Naive B cell (primary cell): ENCODE data around the gene MYDGF. TPM values are rescaled to one million over a fixed set of nuclear protein-coding genes. Genes with fewer than 3 reads are reported as not detected.

Source experiments
- ATAC-seq, 2 donors: fragments of 150-1000 bp; cut with Tn5 transposase; 2 replicates each; pipeline ENCODE4 v1.10.0; 2021; ENCODE audit warnings: low read depth in 2 of 2, mild to moderate bottlenecking in 2 of 2, moderate library complexity in 2 of 2
- DNase-seq: peaks from one replicate; pipeline ENCODE4 v3.0.0; 2022
- H3K27ac Mint-ChIP-seq, 6 donors: one replicate each; pipeline ENCODE4 v1.8.0; 2020 to 2022; ENCODE audit warnings: mild to moderate bottlenecking in 6 of 6, mixed read lengths in 6 of 6, moderate library complexity in 5 of 6, inconsistent platforms in 2 of 6
- H3K27me3 Mint-ChIP-seq, 3 donors: one replicate each; pipeline ENCODE4 v1.8.0; 2021 to 2022; ENCODE audit warnings: mixed read lengths in 3 of 3, mild to moderate bottlenecking in 1 of 3
- H3K36me3 Mint-ChIP-seq, 2 donors: one replicate each; pipeline ENCODE4 v1.8.0; 2020 to 2022; ENCODE audit warnings: mixed read lengths in 2 of 2, inconsistent platforms in 1 of 2, mild to moderate bottlenecking in 1 of 2
- H3K4me1 Mint-ChIP-seq, 3 donors: one replicate each; pipeline ENCODE4 v1.8.0; 2020 to 2022; ENCODE audit warnings: mixed read lengths in 3 of 3, inconsistent platforms in 1 of 3, mild to moderate bottlenecking in 1 of 3, moderate library complexity in 1 of 3
- H3K4me3 Mint-ChIP-seq, 8 donors: one replicate each; pipeline ENCODE4 v1.8.0; 2020 to 2022; ENCODE audit warnings: mild to moderate bottlenecking in 8 of 8, mixed read lengths in 8 of 8, moderate library complexity in 8 of 8, inconsistent platforms in 2 of 8
- H3K9me3 Mint-ChIP-seq, 7 donors: one replicate each; pipeline ENCODE4 v1.8.0; 2020 to 2022; ENCODE audit warnings: mixed read lengths in 7 of 7, mild to moderate bottlenecking in 5 of 7, inconsistent platforms in 2 of 7, moderate library complexity in 1 of 7
- polyA plus RNA-seq, 6 donors: library from polyadenylated mRNA; unstranded; fragments of 300-500 nt; fragmentation: Illumina TruSeq; gene quantifications; one replicate each; pipeline ENCODE4 v1.2.3, GENCODE V29; 2021; ENCODE audit warnings: low read depth in 6 of 6

MYDGF gene
- polyA plus RNA-seq, 6 donors from 2014 or later: 80.0 to 105 (median 83.2) TPM

DNA sequence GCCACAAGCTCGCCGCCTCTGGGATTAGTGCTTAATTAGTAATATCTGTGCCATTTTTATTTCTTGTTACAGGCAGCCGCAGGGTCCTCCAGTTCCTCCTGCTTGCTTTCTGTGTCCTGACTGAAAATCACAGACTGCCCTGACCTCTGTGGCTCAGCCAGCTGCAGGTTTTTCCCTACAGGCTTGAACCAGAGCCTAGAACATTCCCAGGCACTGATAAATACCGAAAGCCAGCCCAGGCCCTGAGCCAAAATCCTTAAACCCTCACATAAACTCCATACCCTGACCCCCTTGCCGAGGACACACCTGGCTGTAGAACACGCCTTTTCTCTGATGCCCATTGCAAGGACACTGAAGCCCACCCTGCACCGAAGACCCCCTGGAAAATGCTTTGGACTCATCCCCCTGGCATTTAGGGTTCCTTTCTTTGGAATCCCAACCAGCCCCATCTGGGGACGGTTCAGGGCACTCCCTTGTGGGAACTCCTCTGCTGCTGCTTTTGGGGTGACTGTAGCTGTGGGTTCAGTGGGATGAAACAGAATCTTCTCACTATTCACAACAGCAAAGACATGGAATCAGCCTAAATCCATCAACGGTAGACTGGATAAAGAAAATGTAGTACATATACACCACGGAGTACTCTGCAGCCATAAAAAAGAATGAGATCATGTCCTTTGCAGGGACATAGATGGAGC is 38.0 kb upstream of the MYDGF start:
- Mint-ChIP-seq H3K27ac (peak overlapping the region in 1 of 6 donors; percentile 42), H3K4me1 (peaks cover 4 to 6% (median 5%) of the 10 kb centered on the region in 3 donors), H3K36me3 (peaks cover 9 to 15% of the 10 kb centered on the region in 2 donors), H3K27me3 (no peaks in the 10 kb centered on the region), H3K9me3 (no peaks in the 10 kb centered on the region), H3K4me3 (no peak overlapping the region)
- ATAC-seq (no peak), DNase-seq (no peak)

DNA sequence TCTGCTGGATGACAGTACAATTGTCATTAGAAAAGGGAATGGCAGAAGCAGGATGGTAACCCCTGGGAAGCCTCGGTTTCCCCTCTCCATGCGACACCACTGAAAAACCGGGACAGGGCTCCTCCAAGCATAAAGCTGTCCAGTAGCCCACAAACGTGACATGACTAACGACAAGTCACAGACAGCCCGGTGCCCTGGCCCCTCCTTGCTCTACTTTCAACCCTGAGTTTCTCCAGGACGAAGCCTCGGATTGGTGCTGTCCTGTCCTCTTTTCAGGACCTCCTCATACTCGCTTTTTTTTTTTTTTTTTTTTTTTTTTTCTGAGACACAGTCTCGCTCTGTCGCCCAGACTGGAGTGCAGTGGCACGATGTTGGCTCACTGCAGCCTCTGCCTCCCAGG is 37.2 kb upstream of the MYDGF start:
- no peaks in the 10 kb centered on the region for H3K9me3 Mint-ChIP-seq
- DNase-seq: no peak
- H3K4me1 Mint-ChIP-seq: peaks cover 4 to 8% (median 6%) of the 10 kb centered on the region in 3 donors
- H3K27ac Mint-ChIP-seq: no peak overlapping the region
- H3K4me3 Mint-ChIP-seq: no peak overlapping the region
- no peak for ATAC-seq
- peaks cover 6 to 23% of the 10 kb centered on the region in 2 donors for H3K36me3 Mint-ChIP-seq
- no peaks in the 10 kb centered on the region for H3K27me3 Mint-ChIP-seq

GRCh38 chr19:4705413-4706131 is 35.4 kb upstream of the MYDGF start:
- Mint-ChIP-seq H3K4me1 (peaks cover 4 to 11% (median 6%) of the 10 kb centered on the region in 3 donors), H3K27ac (peak overlapping the region in 1 of 6 donors; percentile 67), H3K9me3 (no peaks in the 10 kb centered on the region), H3K4me3 (no peak overlapping the region), H3K27me3 (no peaks in the 10 kb centered on the region), H3K36me3 (peaks cover 5 to 27% of the 10 kb centered on the region in 2 donors)
- ATAC-seq: no peak
- DNase-seq: no peak

GRCh38 chr19:4704317-4704673 is 34.2 kb upstream of the MYDGF start:
- peaks cover 3 to 24% of the 10 kb centered on the region in 2 donors for H3K36me3 Mint-ChIP-seq
- ATAC-seq (no peak), DNase-seq (no peak)
- H3K9me3 Mint-ChIP-seq: no peaks in the 10 kb centered on the region
- H3K27me3 Mint-ChIP-seq: no peaks in the 10 kb centered on the region
- H3K27ac Mint-ChIP-seq: peak overlapping the region in 3 of 6 donors; percentile 41 to 69 (median 54)
- peaks cover 2 to 8% (median 4%) of the 10 kb centered on the region in 3 donors for H3K4me1 Mint-ChIP-seq
- no peak overlapping the region for H3K4me3 Mint-ChIP-seq

- H3K27ac Mint-ChIP-seq: peak overlapping the region in 3 of 6 donors; percentile 39 to 76 (median 59)
- peaks cover 0 to 5% (median 0%) of the 10 kb centered on the region in 3 donors for H3K4me1 Mint-ChIP-seq
- peaks cover 0 to 21% of the 10 kb centered on the region in 2 donors for H3K36me3 Mint-ChIP-seq
- H3K27me3 Mint-ChIP-seq: no peaks in the 10 kb centered on the region
- H3K9me3 Mint-ChIP-seq: no peaks in the 10 kb centered on the region
- no peak for ATAC-seq
- no peak overlapping the region for H3K4me3 Mint-ChIP-seq
- no peak for DNase-seq
Observed at GRCh38 chr19:4703671-4704316, 33.7 kb upstream of the MYDGF start.

- H3K4me3 Mint-ChIP-seq: no peak overlapping the region
- no peaks in the 10 kb centered on the region for H3K27me3 Mint-ChIP-seq
- DNase-seq (no peak), ATAC-seq (no peak)
- H3K9me3 Mint-ChIP-seq: no peaks in the 10 kb centered on the region
- peaks cover 0 to 5% (median 0%) of the 10 kb centered on the region in 3 donors for H3K4me1 Mint-ChIP-seq
- peaks cover 0 to 21% of the 10 kb centered on the region in 2 donors for H3K36me3 Mint-ChIP-seq
- no peak overlapping the region for H3K27ac Mint-ChIP-seq
Observed at GRCh38 chr19:4702764-4703163, 32.6 kb upstream of the MYDGF start.

- Mint-ChIP-seq H3K36me3 (peaks cover 0 to 21% of the 10 kb centered on the region in 2 donors), H3K27me3 (no peaks in the 10 kb centered on the region), H3K4me3 (no peak overlapping the region), H3K4me1 (peaks cover 0 to 5% (median 0%) of the 10 kb centered on the region in 3 donors), H3K9me3 (no peaks in the 10 kb centered on the region), H3K27ac (no peak overlapping the region)
- DNase-seq (no peak), ATAC-seq (no peak)
Observed at GRCh38 chr19:4701557-4701956, 31.4 kb upstream of the MYDGF start.

- peaks cover 0 to 21% of the 10 kb centered on the region in 2 donors for H3K36me3 Mint-ChIP-seq
- H3K27ac Mint-ChIP-seq: no peak overlapping the region
Observed at GRCh38 chr19:4700693-4700970, 30.5 kb upstream of the MYDGF start.

DNA sequence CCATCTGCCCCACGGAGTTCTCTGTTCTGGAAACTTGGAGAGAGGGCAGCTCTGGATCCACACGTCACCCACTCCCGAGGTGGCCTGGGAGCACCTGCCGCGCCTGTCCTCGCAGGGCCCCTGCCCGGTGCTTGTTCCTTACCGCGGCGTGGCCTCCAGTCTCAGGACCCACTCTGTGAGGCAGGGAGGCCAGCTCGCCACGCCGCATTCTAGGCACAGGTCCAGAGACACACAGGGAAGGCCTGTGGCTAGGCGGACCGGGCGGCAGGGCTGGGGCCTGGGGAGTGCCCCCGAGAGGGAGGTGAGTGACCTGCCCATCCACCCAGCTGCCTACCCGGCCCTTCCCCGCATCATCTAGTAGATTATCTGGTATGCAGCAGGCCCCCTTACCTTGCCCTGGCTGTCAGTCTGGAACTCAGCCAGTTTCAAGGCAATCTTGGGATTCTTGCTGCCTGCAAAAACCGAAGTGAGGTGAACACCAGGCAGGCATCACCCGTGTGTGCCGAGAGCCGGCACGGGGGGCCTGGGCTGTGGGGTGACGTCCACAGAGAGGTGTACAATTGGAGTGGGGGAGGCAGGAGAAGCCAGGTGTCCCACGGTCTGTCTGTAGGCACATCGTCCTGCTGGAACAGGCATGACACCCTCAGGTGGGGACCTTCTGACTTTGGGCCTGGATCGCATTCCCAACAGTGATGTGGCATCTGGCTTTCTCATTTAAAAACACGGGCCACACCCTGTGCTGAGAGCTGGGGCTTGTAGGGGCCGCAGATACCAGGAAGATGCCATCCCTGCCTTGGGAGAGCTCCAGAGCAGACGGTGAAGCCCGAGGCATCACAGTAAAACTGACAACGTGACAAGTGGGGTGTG is 29.9 kb upstream of the MYDGF start:
- no peak overlapping the region for H3K27ac Mint-ChIP-seq

More at GRCh38 chr19:4700693-4700970, 30.5 kb upstream of the MYDGF start:
- H3K27me3 Mint-ChIP-seq: no peaks in the 10 kb centered on the region
- DNase-seq (no peak), ATAC-seq (no peak)
- no peak overlapping the region for H3K4me3 Mint-ChIP-seq
- no peaks in the 10 kb centered on the region for H3K9me3 Mint-ChIP-seq
- peaks cover 0 to 5% (median 0%) of the 10 kb centered on the region in 3 donors for H3K4me1 Mint-ChIP-seq

DNA sequence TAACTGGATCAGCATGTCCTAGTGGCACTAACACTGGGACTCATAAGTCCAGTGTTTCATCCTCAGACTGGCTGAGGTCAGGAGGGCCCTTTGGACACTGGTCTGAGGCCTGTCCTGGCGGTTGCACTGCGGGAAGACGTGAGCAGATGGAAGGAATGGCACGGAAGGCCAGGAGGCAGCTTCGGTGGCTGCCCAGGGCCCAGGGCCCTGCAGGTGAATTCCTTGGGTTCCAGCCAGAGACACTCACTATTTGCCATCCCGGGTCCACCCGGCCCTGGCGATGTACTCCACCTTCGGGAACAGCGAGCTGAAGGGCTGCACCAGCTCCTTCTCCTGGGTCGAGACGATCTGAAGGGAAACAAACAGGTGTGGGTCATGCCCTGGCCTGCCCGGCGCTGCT is 27.2 kb upstream of the MYDGF start:
- Mint-ChIP-seq H3K4me3 (no peak overlapping the region), H3K27me3 (no peaks in the 10 kb centered on the region), H3K27ac (no peak overlapping the region)

More for the DNA sequence above, 29.9 kb upstream of the MYDGF start:
- ATAC-seq: no peak
- Mint-ChIP-seq H3K9me3 (no peaks in the 10 kb centered on the region), H3K4me3 (no peak overlapping the region), H3K4me1 (peaks cover 0 to 5% (median 0%) of the 10 kb centered on the region in 3 donors), H3K36me3 (peaks cover 0 to 21% of the 10 kb centered on the region in 2 donors), H3K27me3 (no peaks in the 10 kb centered on the region)
- DNase-seq: no peak

DNA sequence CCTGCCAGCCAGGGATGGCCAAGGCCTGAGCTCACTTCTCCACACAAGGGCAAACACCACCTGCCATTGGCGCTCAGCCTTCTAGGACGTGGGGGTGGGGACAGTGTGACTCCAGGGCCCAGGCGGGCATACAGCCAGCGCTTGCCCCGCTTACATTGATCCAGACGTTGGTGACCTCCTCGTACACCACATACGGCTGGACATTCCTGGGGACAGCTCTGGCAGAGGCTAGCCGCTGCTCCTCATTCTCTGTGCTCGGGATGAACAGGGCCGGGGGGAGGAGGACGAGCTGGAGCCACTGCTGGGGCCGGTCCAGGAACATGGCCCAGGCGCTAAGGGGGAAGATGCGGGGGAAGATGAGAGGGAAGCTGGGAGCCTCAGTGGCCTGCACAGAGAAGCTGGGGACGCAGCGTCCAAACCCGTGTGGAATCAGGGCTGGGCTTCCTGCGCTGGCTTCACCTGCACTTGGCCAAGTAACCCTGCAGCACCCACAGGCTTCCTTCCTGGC is 25.1 kb upstream of the MYDGF start:
- H3K36me3 Mint-ChIP-seq: peaks cover 5 to 20% of the 10 kb centered on the region in 2 donors
- ATAC-seq (no peak), DNase-seq (no peak)
- H3K9me3 Mint-ChIP-seq: no peaks in the 10 kb centered on the region
- no peaks in the 10 kb centered on the region for H3K4me1 Mint-ChIP-seq
- H3K4me3 Mint-ChIP-seq: no peak overlapping the region
- no peak overlapping the region for H3K27ac Mint-ChIP-seq
- H3K27me3 Mint-ChIP-seq: no peaks in the 10 kb centered on the region

More for the DNA sequence above, 27.2 kb upstream of the MYDGF start:
- ATAC-seq (no peak), DNase-seq (no peak)
- peaks cover 5 to 18% of the 10 kb centered on the region in 2 donors for H3K36me3 Mint-ChIP-seq
- no peaks in the 10 kb centered on the region for H3K9me3 Mint-ChIP-seq
- peaks cover 0 to 2% (median 0%) of the 10 kb centered on the region in 3 donors for H3K4me1 Mint-ChIP-seq

DNA sequence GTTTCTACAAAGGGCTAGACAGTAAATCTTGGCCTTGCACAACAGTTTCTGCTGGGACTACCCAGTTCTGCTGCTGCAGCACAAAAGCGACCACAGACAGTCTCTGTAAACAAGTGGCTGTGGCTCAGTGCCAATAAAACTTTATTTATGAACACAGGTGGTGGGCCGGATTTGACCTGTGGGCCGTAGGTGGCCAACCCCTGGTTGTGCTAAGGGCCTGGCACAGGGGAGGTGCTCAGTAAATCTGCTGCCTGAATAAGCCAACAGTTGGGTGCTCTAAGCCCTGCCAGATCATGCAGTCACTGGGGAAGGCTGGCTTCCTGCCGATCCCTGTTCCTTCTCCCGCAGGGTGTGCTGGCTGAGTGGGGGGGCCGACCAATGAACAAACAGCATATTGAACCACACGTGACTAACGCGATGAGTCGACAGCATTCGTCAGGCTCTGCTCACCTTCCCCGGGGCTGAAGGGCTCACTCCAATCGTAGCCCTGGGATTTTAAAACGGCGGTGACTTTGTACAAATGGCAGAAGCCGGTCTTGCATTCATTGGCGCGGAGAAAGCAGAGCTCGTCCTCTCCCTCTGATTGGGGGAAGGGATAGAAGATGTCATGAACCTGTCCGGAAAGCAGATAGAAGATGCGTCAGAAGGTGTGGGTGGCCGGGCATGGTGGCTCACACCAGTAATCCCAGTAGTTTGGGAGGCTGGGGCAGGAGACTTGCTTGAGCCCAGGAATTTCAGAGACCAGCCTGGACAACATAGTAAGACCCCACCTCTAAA is 24.3 kb upstream of the MYDGF start:
- H3K4me1 Mint-ChIP-seq: no peaks in the 10 kb centered on the region
- DNase-seq (no peak), ATAC-seq (no peak)
- H3K4me3 Mint-ChIP-seq: peak overlapping the region in 1 of 8 donors; percentile 12
- H3K36me3 Mint-ChIP-seq: peaks cover 5 to 22% of the 10 kb centered on the region in 2 donors
- peak overlapping the region in 1 of 6 donors; percentile 42 for H3K27ac Mint-ChIP-seq
- no peaks in the 10 kb centered on the region for H3K27me3 Mint-ChIP-seq
- no peaks in the 10 kb centered on the region for H3K9me3 Mint-ChIP-seq
